Hepatocyte (in vitro differentiated cells): ENCODE measurements around the gene ITGA8. TPM values are rescaled to one million over a fixed set of nuclear protein-coding genes. Genes with fewer than 3 reads are reported as not detected.

ENCODE experiments used
- DNase-seq: peaks from one replicate; pipeline ENCODE4 v3.0.0-alpha.2; 2016; ENCODE audit warnings: low spot score
- H2AFZ ChIP-seq: fragments of 200-600 bp; sonication (generic); 2 replicates; pipeline ENCODE4 v1.6.0; 2016; ENCODE audit warnings: antibody characterized with exemption, mild to moderate bottlenecking
- H3K27ac ChIP-seq: fragments of 200-600 bp; sonication (generic); 2 replicates; pipeline ENCODE4 v1.5.1; 2016; ENCODE audit warnings: mild to moderate bottlenecking
- H3K27me3 ChIP-seq: fragments of 200-600 bp; sonication (generic); 2 replicates; pipeline ENCODE4 v1.6.1; 2016
- H3K36me3 ChIP-seq: fragments of 200-600 bp; sonication (generic); replicated peaks from 2 replicates; pipeline ENCODE4 v1.5.1; 2016; ENCODE audit warnings: low read depth; ENCODE audit not compliant: insufficient read depth
- H3K4me1 ChIP-seq: fragments of 200-600 bp; sonication (generic); 2 replicates; pipeline ENCODE4 v1.5.1; 2016; ENCODE audit warnings: mild to moderate bottlenecking, moderate library complexity; ENCODE audit not compliant: insufficient read depth
- H3K4me2 ChIP-seq: fragments of 200-600 bp; sonication (generic); 2 replicates; pipeline ENCODE4 v1.6.0; 2016
- H3K4me3 ChIP-seq: fragments of 200-600 bp; sonication (generic); 2 replicates; pipeline ENCODE4 v1.5.1; 2016; ENCODE audit warnings: mild to moderate bottlenecking
- H3K79me2 ChIP-seq: fragments of 200-600 bp; sonication (generic); 2 replicates; pipeline ENCODE4 v1.6.0; 2017; ENCODE audit warnings: mild to moderate bottlenecking
- H3K9me2 ChIP-seq: fragments of 200-600 bp; sonication (generic); replicated peaks from 2 replicates; pipeline ENCODE4 v1.6.0; 2017; ENCODE audit warnings: mild to moderate bottlenecking; ENCODE audit not compliant: insufficient read depth
- H3K9me3 ChIP-seq: fragments of 200-600 bp; sonication (generic); 2 replicates; pipeline ENCODE4 v1.5.1; 2016; ENCODE audit warnings: low read depth, mild to moderate bottlenecking
- H4K20me1 ChIP-seq: fragments of 200-600 bp; sonication (generic); 2 replicates; pipeline ENCODE4 v1.6.0; 2016; ENCODE audit warnings: mild to moderate bottlenecking; ENCODE audit not compliant: insufficient read depth, poor library complexity, severe bottlenecking
- CTCF ChIP-seq: fragments of 200-600 bp; sonication (generic); IDR thresholded peaks from 2 replicates; pipeline ENCODE4 v1.5.1; 2016; ENCODE audit warnings: antibody characterized with exemption, mild to moderate bottlenecking; ENCODE audit not compliant: poor library complexity
- EZH2 ChIP-seq: fragments of 200-600 bp; sonication (generic); IDR thresholded peaks from 2 replicates; pipeline ENCODE4 v1.6.1; 2016; ENCODE audit warnings: antibody characterized with exemption, mild to moderate bottlenecking, borderline replicate concordance
- EZH2phosphoT487 ChIP-seq: fragments of 200-600 bp; sonication (generic); IDR thresholded peaks from one replicate; pipeline ENCODE4 v1.6.1; 2018; ENCODE audit warnings: antibody characterized with exemption, mild to moderate bottlenecking, low read depth, moderate library complexity; ENCODE audit not compliant: unreplicated experiment, severe bottlenecking
- WGBS: methylation state at CpG from one replicate; pipeline ENCODE4 v1.1.6; 2016; ENCODE audit warnings: low lambda C conversion rate; ENCODE audit errors: missing lambda C conversion rate; 5-methylcytosine and 5-hydroxymethylcytosine counted together
- polyA plus RNA-seq: library from polyadenylated mRNA; unstranded; fragments of >200 nt; fragmentation: Nextera tagmentation; extraction: Ambion mirVana; gene quantifications from 2 replicates; pipeline ENCODE4 v1.2.1, GENCODE V29; 2016
- total RNA-seq: library from RNA; depleted of rRNA; stranded (reverse); fragments of >200 nt; gene quantifications from 2 replicates; pipeline ENCODE4 v1.2.3, GENCODE V29; 2014

The ITGA8 gene
- total and polyA plus RNA-seq, 2 experiments from 2014 or later: 2.9 to 16.8 TPM

- H3K27me3 ChIP-seq: no peaks in the 10 kb centered on the region
Measured at GRCh38 chr10:15510963-15511362, 208.8 kb downstream of the ITGA8 start.

GRCh38 chr10:15505329-15505728 is 214.4 kb downstream of the ITGA8 start:
- H3K27ac ChIP-seq: no peak overlapping the region

More at GRCh38 chr10:15510963-15511362, 208.8 kb downstream of the ITGA8 start:
- Histone ChIP-seq H3K79me2 (no peaks in the 10 kb centered on the region), H3K4me3 (no peak overlapping the region), H3K9me2 (no peaks in the 10 kb centered on the region), H3K9me3 (no peaks in the 10 kb centered on the region), H3K27ac (no peak overlapping the region), H3K4me2 (no peak overlapping the region), H4K20me1 (no peaks in the 10 kb centered on the region), H2AFZ (no peak overlapping the region), H3K4me1 (no peaks in the 10 kb centered on the region), H3K36me3 (no peaks in the 10 kb centered on the region)
- no peak for DNase-seq
- WGBS: 64% methylated on average over 3 of the region's 3 CpGs
- TF ChIP-seq EZH2phosphoT487 (no peak), CTCF (no peak), EZH2 (no peak)

GRCh38 chr10:15504101-15504840 is 215.5 kb downstream of the ITGA8 start:
- no peaks in the 10 kb centered on the region for H3K9me3 ChIP-seq
- H2AFZ ChIP-seq: peak overlapping the region; percentile 17
- H3K27me3 ChIP-seq: no peaks in the 10 kb centered on the region
- no peaks in the 10 kb centered on the region for H3K79me2 ChIP-seq
- H3K9me2 ChIP-seq: no peaks in the 10 kb centered on the region
- peaks cover 5% of the 10 kb centered on the region for H3K4me1 ChIP-seq
- H3K4me2 ChIP-seq: peak overlapping the region; percentile 63
- peak overlapping the region; percentile 44 for H3K27ac ChIP-seq
- no peak for DNase-seq
- no peaks in the 10 kb centered on the region for H4K20me1 ChIP-seq
- no peak overlapping the region for H3K4me3 ChIP-seq
- no peak for TF ChIP-seq CTCF
- TF ChIP-seq EZH2: no peak
- TF ChIP-seq EZH2phosphoT487: no peak
- WGBS: 38% methylated on average over 10 of the region's 10 CpGs
- H3K36me3 ChIP-seq: no peaks in the 10 kb centered on the region

More at GRCh38 chr10:15505329-15505728, 214.4 kb downstream of the ITGA8 start:
- Histone ChIP-seq H3K4me2 (no peak overlapping the region), H3K4me1 (peaks cover 5% of the 10 kb centered on the region), H3K79me2 (no peaks in the 10 kb centered on the region), H3K9me2 (no peaks in the 10 kb centered on the region), H2AFZ (no peak overlapping the region), H3K4me3 (no peak overlapping the region), H4K20me1 (no peaks in the 10 kb centered on the region), H3K36me3 (no peaks in the 10 kb centered on the region), H3K9me3 (no peaks in the 10 kb centered on the region), H3K27me3 (no peaks in the 10 kb centered on the region)
- TF ChIP-seq CTCF (no peak), EZH2phosphoT487 (no peak), EZH2 (no peak)
- 77% methylated on average over 5 of the region's 5 CpGs for WGBS
- no peak for DNase-seq
